PC-9 (cell line): ENCODE measurements around the gene SETD4. TPM values are rescaled to one million over a fixed set of nuclear protein-coding genes. Genes with fewer than 3 reads are reported as not detected.

Experiments
- BruUV-seq: library from RNA; stranded (reverse); fragments of 400-500 nt; replicated peaks from 2 replicates; lab custom pipeline; 2021; lab: Mats Ljungman, UMichigan
- CTCF ChIA-PET: fragments of 300-600 bp; sonication (Branson Sonifier 250); formaldehyde crosslinking; loops from one replicate; lab custom pipeline; 2022; ENCODE audit warnings: antibody characterized with exemption; lab: Charles Lee
- POLR2A ChIA-PET: fragments of 300-600 bp; sonication (Branson Sonifier 250); formaldehyde crosslinking; loops from one replicate; lab custom pipeline; 2022; ENCODE audit warnings: antibody characterized with exemption; ENCODE audit not compliant: unreplicated experiment; lab: Charles Lee
- DNase-seq, 2 experiments: peaks; one replicate each; pipeline versions ENCODE4 v3.0.0 to v3.0.0-alpha.2; 2015 to 2022; ENCODE audit warnings: mixed read lengths in 1 of 2
- H2AFZ ChIP-seq: fragments of 200-600 bp; sonication (generic); 2 replicates; pipeline ENCODE4 v1.8.1; 2017; ENCODE audit warnings: antibody characterized with exemption
- H3F3A ChIP-seq: fragments of 200-600 bp; sonication (generic); 2 replicates; pipeline ENCODE4 v1.8.1; 2017; ENCODE audit warnings: antibody characterized with exemption, mild to moderate bottlenecking, low read depth; ENCODE audit not compliant: insufficient read depth
- H3K27ac ChIP-seq: fragments of 200-600 bp; sonication (generic); 2 replicates; pipeline ENCODE4 v1.6.1; 2016; ENCODE audit warnings: mixed run types
- H3K27me3 ChIP-seq: fragments of 200-600 bp; sonication (generic); 2 replicates; pipeline ENCODE4 v1.6.1; 2016; ENCODE audit warnings: low read depth, mixed run types; ENCODE audit not compliant: insufficient read depth
- H3K36me3 ChIP-seq: fragments of 200-600 bp; sonication (generic); 2 replicates; pipeline ENCODE4 v1.6.1; 2016; ENCODE audit warnings: low read depth, mixed run types
- H3K4me1 ChIP-seq: fragments of 200-600 bp; sonication (generic); replicated peaks from 2 replicates; pipeline ENCODE4 v1.6.1; 2016; ENCODE audit warnings: mixed run types; ENCODE audit not compliant: insufficient read depth
- H3K4me2 ChIP-seq: fragments of 200-600 bp; sonication (generic); 2 replicates; pipeline ENCODE4 v1.6.1; 2017; ENCODE audit warnings: mixed run types
- H3K4me3 ChIP-seq: fragments of 200-600 bp; sonication (generic); 2 replicates; pipeline ENCODE4 v1.6.1; 2016; ENCODE audit warnings: mixed run types
- H3K79me2 ChIP-seq: fragments of 200-600 bp; sonication (generic); 2 replicates; pipeline ENCODE4 v1.6.1; 2017; ENCODE audit warnings: low read depth, mixed run types
- H3K9me2 ChIP-seq: fragments of 200-600 bp; sonication (generic); 2 replicates; pipeline ENCODE4 v1.8.1; 2017; ENCODE audit warnings: mild to moderate bottlenecking; ENCODE audit not compliant: insufficient read depth
- H3K9me3 ChIP-seq: fragments of 200-600 bp; sonication (generic); 2 replicates; pipeline ENCODE4 v1.8.1; 2016; ENCODE audit warnings: low read depth; ENCODE audit not compliant: insufficient read depth
- H4K20me1 ChIP-seq: fragments of 200-600 bp; sonication (generic); 2 replicates; pipeline ENCODE4 v1.8.1; 2017; ENCODE audit not compliant: insufficient read depth
- EZH2 ChIP-seq: fragments of 200-600 bp; sonication (generic); IDR thresholded peaks from 2 replicates; pipeline ENCODE4 v1.8.0; 2017; ENCODE audit warnings: antibody characterized with exemption, low read depth
- intact Hi-C: fragments of 100-400 bp; cut with micrococcal nuclease; formaldehyde crosslinking; loops from one replicate; pipeline ENCODE4 v1.10.0; 2022; ENCODE audit not compliant: unreplicated experiment
- total RNA-seq: library from RNA; stranded (reverse); gene quantifications from 2 replicates; pipeline ENCODE4 v1.2.3, GENCODE V29; 2021
- TF ChIP-seq, protein P1 (sequence below): fragments of 200-600 bp; sonication (generic); conservative IDR thresholded peaks from 2 replicates; pipeline ENCODE4 v1.6.1; 2017; ENCODE audit warnings: mixed run types, antibody characterized with exemption, mild to moderate bottlenecking, moderate library complexity

Gene SETD4
- total RNA-seq, 1 experiment from 2014 or later: 27.3 TPM

DNA sequence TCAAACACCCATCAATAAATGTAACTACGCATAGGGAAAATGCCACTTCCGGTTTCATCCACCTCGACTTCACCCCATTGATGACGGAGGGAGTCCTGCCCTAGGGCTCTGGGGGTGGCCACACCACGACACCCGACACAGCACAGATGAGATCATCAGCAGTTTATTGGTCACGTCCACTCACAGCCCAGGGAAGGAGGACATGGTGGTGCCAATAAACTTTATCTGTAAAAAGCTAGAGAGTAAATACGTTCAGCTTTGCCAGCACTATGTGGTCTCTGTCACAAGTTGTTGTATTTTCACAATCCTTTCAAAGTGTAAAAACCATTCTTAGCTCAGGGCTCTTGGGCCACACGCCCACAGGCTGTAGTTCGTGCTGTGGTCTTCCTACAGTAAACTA lies 16.3 kb downstream of the SETD4 start:
- no peaks in the 10 kb centered on the region for H3K9me3 ChIP-seq
- no peak for DNase-seq
- H3K36me3 ChIP-seq: peaks cover 7% of the 10 kb centered on the region; the same call in 1 of the 2 replicates
- no peaks in the 10 kb centered on the region for H3K27me3 ChIP-seq
- H2AFZ ChIP-seq: no peak overlapping the region
- TF ChIP-seq, protein P1, sequence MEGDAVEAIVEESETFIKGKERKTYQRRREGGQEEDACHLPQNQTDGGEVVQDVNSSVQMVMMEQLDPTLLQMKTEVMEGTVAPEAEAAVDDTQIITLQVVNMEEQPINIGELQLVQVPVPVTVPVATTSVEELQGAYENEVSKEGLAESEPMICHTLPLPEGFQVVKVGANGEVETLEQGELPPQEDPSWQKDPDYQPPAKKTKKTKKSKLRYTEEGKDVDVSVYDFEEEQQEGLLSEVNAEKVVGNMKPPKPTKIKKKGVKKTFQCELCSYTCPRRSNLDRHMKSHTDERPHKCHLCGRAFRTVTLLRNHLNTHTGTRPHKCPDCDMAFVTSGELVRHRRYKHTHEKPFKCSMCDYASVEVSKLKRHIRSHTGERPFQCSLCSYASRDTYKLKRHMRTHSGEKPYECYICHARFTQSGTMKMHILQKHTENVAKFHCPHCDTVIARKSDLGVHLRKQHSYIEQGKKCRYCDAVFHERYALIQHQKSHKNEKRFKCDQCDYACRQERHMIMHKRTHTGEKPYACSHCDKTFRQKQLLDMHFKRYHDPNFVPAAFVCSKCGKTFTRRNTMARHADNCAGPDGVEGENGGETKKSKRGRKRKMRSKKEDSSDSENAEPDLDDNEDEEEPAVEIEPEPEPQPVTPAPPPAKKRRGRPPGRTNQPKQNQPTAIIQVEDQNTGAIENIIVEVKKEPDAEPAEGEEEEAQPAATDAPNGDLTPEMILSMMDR: no peak
- no peak for TF ChIP-seq EZH2
- H3F3A ChIP-seq: no peaks in the 10 kb centered on the region
- no peaks in the 10 kb centered on the region for H3K79me2 ChIP-seq
- no peaks in the 10 kb centered on the region for H3K4me1 ChIP-seq
- no peak overlapping the region for H3K27ac ChIP-seq
- H3K9me2 ChIP-seq: no peaks in the 10 kb centered on the region
- ChIA-PET POLR2A (no interaction called here), CTCF (no interaction called here)
- no peak overlapping the region for H3K4me2 ChIP-seq
- BruUV-seq: no TSS peak
- H4K20me1 ChIP-seq: no peaks in the 10 kb centered on the region
- intact Hi-C loops: no loop called here
- H3K4me3 ChIP-seq: no peak overlapping the region

DNA sequence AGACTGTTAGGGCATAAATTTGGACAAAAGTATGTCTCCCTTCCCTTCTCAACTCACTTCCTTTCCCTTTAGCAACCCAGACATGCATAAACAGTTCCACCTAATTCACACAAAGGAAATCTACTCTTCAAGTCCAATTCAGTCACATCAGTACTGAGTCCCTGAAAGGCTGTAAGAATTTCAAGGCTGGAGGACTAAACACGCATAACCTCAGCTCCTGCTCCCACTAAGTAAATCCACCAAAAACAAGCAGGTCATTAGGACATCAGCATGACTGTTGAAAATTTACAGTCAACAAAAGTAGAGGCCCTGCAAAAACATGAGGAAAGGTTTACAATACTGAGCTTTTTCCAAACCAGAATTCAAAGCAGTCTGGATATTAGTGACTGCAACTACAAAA lies 18.4 kb downstream of the SETD4 start:
- no peak overlapping the region for H2AFZ ChIP-seq
- H3K9me3 ChIP-seq: no peaks in the 10 kb centered on the region
- no peaks in the 10 kb centered on the region for H3K79me2 ChIP-seq
- H3K9me2 ChIP-seq: no peaks in the 10 kb centered on the region
- TF ChIP-seq, protein P1: no peak
- no peak for TF ChIP-seq EZH2
- no peak overlapping the region for H3K27ac ChIP-seq
- DNase-seq: no peak
- H3K4me2 ChIP-seq: no peak overlapping the region
- POLR2A ChIA-PET: interaction anchor here (0.6 kb wide), 1 partner anchor 18 kb away, joined by 4 read pairs; no protein-coding TSS in a partner anchor
- no peak overlapping the region for H3K4me3 ChIP-seq
- BruUV-seq: no TSS peak
- intact Hi-C loops: no loop called here
- peaks cover 7% of the 10 kb centered on the region; the same call in 1 of the 2 replicates for H3K36me3 ChIP-seq
- CTCF ChIA-PET: no interaction called here
- no peaks in the 10 kb centered on the region for H3F3A ChIP-seq
- no peaks in the 10 kb centered on the region for H4K20me1 ChIP-seq
- H3K27me3 ChIP-seq: no peaks in the 10 kb centered on the region
- no peaks in the 10 kb centered on the region for H3K4me1 ChIP-seq

DNA sequence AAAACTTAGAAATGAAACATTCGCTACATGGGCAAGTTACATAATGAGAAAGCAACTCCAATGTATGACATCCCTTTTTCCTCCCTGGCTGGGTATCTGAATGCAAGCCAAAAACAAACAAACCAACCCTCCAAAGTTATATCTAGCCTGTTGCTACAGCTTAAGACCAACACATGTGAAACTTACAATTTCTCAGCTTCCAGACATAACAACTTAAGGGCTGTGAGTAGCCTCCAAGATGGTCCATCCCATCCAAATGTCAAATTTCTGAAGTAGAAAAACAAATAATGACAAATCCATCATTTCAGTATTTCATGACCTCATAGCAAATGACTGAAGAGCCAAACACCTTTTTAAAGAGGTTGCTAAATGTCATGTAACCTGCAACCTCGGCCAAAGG lies 19.9 kb downstream of the SETD4 start:
- Histone ChIP-seq H3K4me3 (no peak overlapping the region), H3K9me2 (no peaks in the 10 kb centered on the region), H3K9me3 (no peaks in the 10 kb centered on the region), H3K79me2 (no peaks in the 10 kb centered on the region), H3F3A (no peaks in the 10 kb centered on the region), H2AFZ (no peak overlapping the region), H4K20me1 (no peaks in the 10 kb centered on the region), H3K4me2 (no peak overlapping the region), H3K4me1 (no peaks in the 10 kb centered on the region), H3K27ac (no peak overlapping the region), H3K27me3 (no peaks in the 10 kb centered on the region), H3K36me3 (0 out of 2 replicates have a peak, but pooled peaks cover 3% of the 10 kb centered on the region)
- TF ChIP-seq, protein P1: no peak
- no peak for TF ChIP-seq EZH2
- BruUV-seq: no TSS peak
- no peak for DNase-seq
- POLR2A ChIA-PET: no interaction called here
- CTCF ChIA-PET: interaction anchor here (0.6 kb wide), 1 partner anchor 64 kb away, joined by 3 read pairs; no protein-coding TSS in a partner anchor
- intact Hi-C loops: no loop called here
